Adipocyte (in vitro differentiated cells): Measurements from ENCODE around the gene KIAA0319L.

ENCODE experiments used
- DNase-seq: peaks from one replicate; pipeline ENCODE4 v3.0.0-alpha.2; 2015; ENCODE audit warnings: low read depth
- H3K27me3 ChIP-seq: replicated peaks from 2 replicates; pipeline ENCODE4 v1.7.0; 2013; ENCODE audit warnings: mild to moderate bottlenecking, low read length, moderate library complexity; ENCODE audit not compliant: control insufficient read depth, insufficient read depth
- H3K36me3 ChIP-seq: 2 replicates; pipeline ENCODE4 v1.7.0; 2013; ENCODE audit warnings: low read length, mild to moderate bottlenecking, moderate library complexity; ENCODE audit not compliant: control insufficient read depth, insufficient read depth, severe bottlenecking
- H3K4me1 ChIP-seq: 2 replicates; pipeline ENCODE4 v1.7.0; 2013; ENCODE audit warnings: mild to moderate bottlenecking, low read length, moderate library complexity; ENCODE audit not compliant: control insufficient read depth, insufficient read depth
- H3K4me3 ChIP-seq: 2 replicates; pipeline ENCODE4 v1.7.0; 2013; ENCODE audit warnings: mild to moderate bottlenecking, low read length, moderate library complexity
- H3K9ac ChIP-seq: 2 replicates; pipeline ENCODE4 v1.7.0; 2013; ENCODE audit warnings: mild to moderate bottlenecking, low read length, moderate library complexity
- H3K9me3 ChIP-seq: 2 replicates; pipeline ENCODE4 v1.7.0; 2013; ENCODE audit warnings: mild to moderate bottlenecking, low read length, moderate library complexity; ENCODE audit not compliant: control insufficient read depth

KIAA0319L gene

GRCh38 chr1:35449334-35450008 is 107.7 kb downstream of the KIAA0319L start:
- Histone ChIP-seq H3K9ac (peak overlapping the region; percentile 75), H3K27me3 (no peaks in the 10 kb centered on the region), H3K4me3 (peak overlapping the region; percentile 62), H3K36me3 (peaks cover 16% of the 10 kb centered on the region), H3K4me1 (peaks cover 66% of the 10 kb centered on the region), H3K9me3 (no peaks in the 10 kb centered on the region)
- peak; percentile 87 for DNase-seq

GRCh38 chr1:35448344-35448801 is 108.8 kb downstream of the KIAA0319L start:
- H3K4me3 ChIP-seq: peak overlapping the region; percentile 62
- H3K36me3 ChIP-seq: peaks cover 21% of the 10 kb centered on the region
- no peaks in the 10 kb centered on the region for H3K9me3 ChIP-seq
- peaks cover 56% of the 10 kb centered on the region for H3K4me1 ChIP-seq
- H3K9ac ChIP-seq: peak overlapping the region; percentile 75
- peak; percentile 91 for DNase-seq
- H3K27me3 ChIP-seq: no peaks in the 10 kb centered on the region

GRCh38 chr1:35447278-35447677 is 109.9 kb downstream of the KIAA0319L start:
- Histone ChIP-seq H3K4me1 (peaks cover 46% of the 10 kb centered on the region), H3K9me3 (no peaks in the 10 kb centered on the region), H3K27me3 (no peaks in the 10 kb centered on the region), H3K4me3 (no peak overlapping the region), H3K36me3 (peaks cover 22% of the 10 kb centered on the region), H3K9ac (no peak overlapping the region)
- no peak for DNase-seq

GRCh38 chr1:35444519-35444774 is 112.8 kb downstream of the KIAA0319L start:
- Histone ChIP-seq H3K9ac (no peak overlapping the region), H3K4me1 (peaks cover 26% of the 10 kb centered on the region), H3K4me3 (no peak overlapping the region), H3K27me3 (no peaks in the 10 kb centered on the region), H3K9me3 (no peaks in the 10 kb centered on the region), H3K36me3 (peaks cover 40% of the 10 kb centered on the region)
- DNase-seq: no peak

GRCh38 chr1:35443768-35444518 is 113.3 kb downstream of the KIAA0319L start:
- H3K27me3 ChIP-seq: no peaks in the 10 kb centered on the region
- H3K36me3 ChIP-seq: peaks cover 45% of the 10 kb centered on the region
- no peak for DNase-seq
- peaks cover 21% of the 10 kb centered on the region for H3K4me1 ChIP-seq
- H3K9me3 ChIP-seq: no peaks in the 10 kb centered on the region
- no peak overlapping the region for H3K4me3 ChIP-seq
- H3K9ac ChIP-seq: no peak overlapping the region

GRCh38 chr1:35442734-35443133 is 114.5 kb downstream of the KIAA0319L start:
- no peaks in the 10 kb centered on the region for H3K9me3 ChIP-seq
- DNase-seq: no peak
- no peak overlapping the region for H3K4me3 ChIP-seq
- H3K27me3 ChIP-seq: no peaks in the 10 kb centered on the region
- peaks cover 9% of the 10 kb centered on the region for H3K4me1 ChIP-seq
- no peak overlapping the region for H3K9ac ChIP-seq
- peaks cover 47% of the 10 kb centered on the region for H3K36me3 ChIP-seq

- H3K9ac ChIP-seq: no peak overlapping the region
- peaks cover 47% of the 10 kb centered on the region for H3K36me3 ChIP-seq
- H3K4me1 ChIP-seq: peaks cover 2% of the 10 kb centered on the region
- no peak for DNase-seq
- no peaks in the 10 kb centered on the region for H3K27me3 ChIP-seq
- H3K4me3 ChIP-seq: no peak overlapping the region
- H3K9me3 ChIP-seq: no peaks in the 10 kb centered on the region
Observed at GRCh38 chr1:35441926-35442579, 115.2 kb downstream of the KIAA0319L start.

GRCh38 chr1:35439626-35440025 is 117.6 kb downstream of the KIAA0319L start:
- Histone ChIP-seq H3K9me3 (no peaks in the 10 kb centered on the region), H3K9ac (no peak overlapping the region), H3K27me3 (no peaks in the 10 kb centered on the region), H3K4me1 (no peaks in the 10 kb centered on the region), H3K36me3 (peaks cover 64% of the 10 kb centered on the region), H3K4me3 (no peak overlapping the region)
- no peak for DNase-seq

GRCh38 chr1:35437200-35437599 is 120.0 kb downstream of the KIAA0319L start:
- Histone ChIP-seq H3K4me3 (no peak overlapping the region), H3K4me1 (no peaks in the 10 kb centered on the region), H3K9ac (no peak overlapping the region), H3K27me3 (no peaks in the 10 kb centered on the region), H3K9me3 (no peaks in the 10 kb centered on the region), H3K36me3 (peaks cover 63% of the 10 kb centered on the region)
- DNase-seq: no peak

GRCh38 chr1:35436078-35436477 is 121.1 kb downstream of the KIAA0319L start:
- peaks cover 62% of the 10 kb centered on the region for H3K36me3 ChIP-seq
- no peak for DNase-seq
- H3K4me3 ChIP-seq: no peak overlapping the region

GRCh38 chr1:35434703-35435102 is 122.5 kb downstream of the KIAA0319L start:
- DNase-seq: no peak
- no peaks in the 10 kb centered on the region for H3K27me3 ChIP-seq
- peaks cover 54% of the 10 kb centered on the region for H3K36me3 ChIP-seq
- no peaks in the 10 kb centered on the region for H3K9me3 ChIP-seq
- H3K4me3 ChIP-seq: no peak overlapping the region
- H3K4me1 ChIP-seq: no peaks in the 10 kb centered on the region
- no peak overlapping the region for H3K9ac ChIP-seq

More at GRCh38 chr1:35436078-35436477, 121.1 kb downstream of the KIAA0319L start:
- Histone ChIP-seq H3K4me1 (no peaks in the 10 kb centered on the region), H3K27me3 (no peaks in the 10 kb centered on the region), H3K9me3 (no peaks in the 10 kb centered on the region), H3K9ac (no peak overlapping the region)
